Measurements from ENCODE around the gene FNIP1. TPM values are rescaled to one million over a fixed set of nuclear protein-coding genes. Genes with fewer than 3 reads are reported as not detected.

The FNIP1 gene
- total and polyA plus RNA-seq, 2 of the 13 experiments (the other 11 are each of a cell fraction or from before 2014, with no cell fraction given) = 10.9 to 29.3 TPM

DNA sequence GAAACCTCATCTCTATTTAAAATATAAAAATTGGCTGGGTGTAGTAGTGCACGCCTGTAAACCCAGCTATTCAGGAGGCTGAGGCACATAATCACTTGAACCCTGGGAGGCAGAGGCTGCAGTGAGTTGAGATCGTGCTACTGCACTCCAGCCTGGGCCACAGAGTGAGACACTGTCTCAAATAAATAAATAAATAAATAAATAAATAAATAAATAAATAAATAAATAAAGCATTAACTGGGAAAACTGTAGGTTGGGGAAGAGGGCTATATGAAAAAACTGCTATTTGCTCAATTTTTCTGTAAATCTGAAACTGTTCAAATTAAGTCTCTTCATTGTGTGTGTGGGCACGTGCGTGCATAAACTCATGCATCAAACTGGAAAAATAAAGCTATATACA lies 101.9 kb downstream of the FNIP1 start:
- intact Hi-C loops (cut with micrococcal nuclease; ENCODE audit: unreplicated experiment) = no loop called here
- 97% methylated on average over 4 of the region's 4 CpGs for WGBS (ENCODE audit: low lambda C conversion rate)

More for the DNA sequence above, 101.9 kb downstream of the FNIP1 start:
- no peaks in the 10 kb centered on the region for H3K79me2 ChIP-seq (ENCODE audit: insufficient read depth, low read length)
- FAIRE-seq (no peak), DNase-seq (ENCODE audit: low spot score) (no peak), ATAC-seq (no peak)
- H3K27me3 ChIP-seq (ENCODE audit: control insufficient read depth in 1 of 2, insufficient read depth in 2 of 2, low read length in 2 of 2) = no peaks in the 10 kb centered on the region
- no peaks in the 10 kb centered on the region for H3K9me3 ChIP-seq (ENCODE audit: low read length)
- H3K4me1 ChIP-seq (ENCODE audit: insufficient read depth, low read length) = no peaks in the 10 kb centered on the region
- in situ Hi-C loops (cut with HindIII; ENCODE audit: extremely low pct_ligation_motif_present, low pct_unique_long_range_greater_than_20kb) = no loop called here
- H3K9ac ChIP-seq (ENCODE audit: insufficient read depth, low read depth, low read length) = no peak overlapping the region
- peaks cover 6 to 40% of the 10 kb centered on the region in 2 experiments; a peak in 4 of 5 replicates for H3K36me3 ChIP-seq (replicated peaks in 1 of 2; ENCODE audit: control insufficient read depth in 1 of 2, insufficient read depth in 2 of 2, low read length in 2 of 2)
- H4K20me1 ChIP-seq (ENCODE audit: insufficient read depth, low read length) = no peaks in the 10 kb centered on the region
- CTCF ChIA-PET (ENCODE audit: low intra/inter-chr PET ratio, low total read pairs) = no interaction called here
- no peak overlapping the region for H3K27ac ChIP-seq (ENCODE audit: extremely low read length, insufficient read depth, low read length)
- BruUV-seq (replicated peaks) = no TSS peak
- POLR2A ChIA-PET = no interaction called here
- no peak for TF ChIP-seq IRF2 (CRISPR knock-in tag; IDR thresholded peaks at IDR 0.05)
- TF ChIP-seq, protein P1, sequence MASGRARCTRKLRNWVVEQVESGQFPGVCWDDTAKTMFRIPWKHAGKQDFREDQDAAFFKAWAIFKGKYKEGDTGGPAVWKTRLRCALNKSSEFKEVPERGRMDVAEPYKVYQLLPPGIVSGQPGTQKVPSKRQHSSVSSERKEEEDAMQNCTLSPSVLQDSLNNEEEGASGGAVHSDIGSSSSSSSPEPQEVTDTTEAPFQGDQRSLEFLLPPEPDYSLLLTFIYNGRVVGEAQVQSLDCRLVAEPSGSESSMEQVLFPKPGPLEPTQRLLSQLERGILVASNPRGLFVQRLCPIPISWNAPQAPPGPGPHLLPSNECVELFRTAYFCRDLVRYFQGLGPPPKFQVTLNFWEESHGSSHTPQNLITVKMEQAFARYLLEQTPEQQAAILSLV (CRISPR knock-in tag; IDR thresholded peaks at IDR 0.05; ENCODE audit: borderline replicate concordance) = no peak
- TF ChIP-seq ZNF44 (CRISPR knock-in tag; IDR thresholded peaks at IDR 0.05) = no peak
- TF ChIP-seq SP4 (CRISPR knock-in tag; IDR thresholded peaks at IDR 0.05) = no peak
- no peak for TF ChIP-seq NBN (conservative IDR thresholded peaks at IDR 0.05)
- TF ChIP-seq, protein P2, sequence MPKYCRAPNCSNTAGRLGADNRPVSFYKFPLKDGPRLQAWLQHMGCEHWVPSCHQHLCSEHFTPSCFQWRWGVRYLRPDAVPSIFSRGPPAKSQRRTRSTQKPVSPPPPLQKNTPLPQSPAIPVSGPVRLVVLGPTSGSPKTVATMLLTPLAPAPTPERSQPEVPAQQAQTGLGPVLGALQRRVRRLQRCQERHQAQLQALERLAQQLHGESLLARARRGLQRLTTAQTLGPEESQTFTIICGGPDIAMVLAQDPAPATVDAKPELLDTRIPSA (CRISPR knock-in tag; IDR thresholded peaks at IDR 0.05; ENCODE audit: borderline replicate concordance) = no peak
- TF ChIP-seq, protein P3, sequence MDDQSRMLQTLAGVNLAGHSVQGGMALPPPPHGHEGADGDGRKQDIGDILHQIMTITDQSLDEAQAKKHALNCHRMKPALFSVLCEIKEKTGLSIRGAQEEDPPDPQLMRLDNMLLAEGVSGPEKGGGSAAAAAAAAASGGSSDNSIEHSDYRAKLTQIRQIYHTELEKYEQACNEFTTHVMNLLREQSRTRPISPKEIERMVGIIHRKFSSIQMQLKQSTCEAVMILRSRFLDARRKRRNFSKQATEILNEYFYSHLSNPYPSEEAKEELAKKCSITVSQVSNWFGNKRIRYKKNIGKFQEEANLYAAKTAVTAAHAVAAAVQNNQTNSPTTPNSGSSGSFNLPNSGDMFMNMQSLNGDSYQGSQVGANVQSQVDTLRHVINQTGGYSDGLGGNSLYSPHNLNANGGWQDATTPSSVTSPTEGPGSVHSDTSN (CRISPR knock-in tag; IDR thresholded peaks at IDR 0.05; ENCODE audit: borderline replicate concordance) = no peak
- no peak overlapping the region for H3K4me3 ChIP-seq (replicated peaks in 1 of 3; ENCODE audit: insufficient read depth in 1 of 3, low read depth in 2 of 3, low read length in 3 of 3)
- H3K4me2 ChIP-seq (ENCODE audit: low read depth, low read length) = no peak overlapping the region
- no peak overlapping the region for H2AFZ ChIP-seq (ENCODE audit: low read length)

Data from HepG2 (cell line).